ENCODE results near the gene TRAF7. TPM values are rescaled to one million over a fixed set of nuclear protein-coding genes. Genes with fewer than 3 reads are reported as not detected.

Gene TRAF7
- total RNA-seq, 1 donor from 2014 or later = 63.4 TPM

- Mint-ChIP-seq H3K27me3 (ENCODE audit: low read depth) (no peaks in the 10 kb centered on the region), H3K4me3 (ENCODE audit: unreplicated experiment) (no peak overlapping the region), H3K4me1 (ENCODE audit: low read depth) (peaks cover 16% of the 10 kb centered on the region), H3K9me3 (ENCODE audit: low read depth) (no peaks in the 10 kb centered on the region), H3K27ac (ENCODE audit: unreplicated experiment) (no peak overlapping the region), H3K36me3 (ENCODE audit: low read depth) (peaks cover 4% of the 10 kb centered on the region)
- no peak for DNase-seq (ENCODE audit: low spot score)
- TF ChIP-seq CTCF (IDR thresholded peaks at IDR 0.05) = no peak
Measured at GRCh38 chr16:2163211-2163881, 7.8 kb downstream of the TRAF7 start.

DNA sequence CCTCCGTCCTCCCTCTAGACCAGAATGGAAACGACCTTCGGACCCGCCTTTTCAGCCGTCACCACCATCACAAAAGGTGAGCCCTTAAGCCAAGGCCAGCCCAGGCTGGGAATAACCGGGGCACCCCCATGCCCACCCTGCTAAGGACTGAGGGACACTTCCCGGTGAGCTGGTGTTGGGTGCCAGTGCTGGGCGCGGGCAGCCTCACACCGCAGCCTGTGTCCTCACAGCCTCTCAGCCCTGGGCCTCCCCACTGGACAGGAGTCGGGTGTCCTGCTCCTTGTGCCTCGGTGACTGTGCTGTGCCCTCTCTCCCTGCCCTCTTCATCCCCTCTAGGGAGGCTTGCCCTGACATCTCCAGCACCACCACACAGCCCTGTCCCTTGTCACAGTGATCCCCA lies 10.3 kb downstream of the TRAF7 start:
- Mint-ChIP-seq H3K27me3 (ENCODE audit: low read depth) (no peaks in the 10 kb centered on the region), H3K4me1 (ENCODE audit: low read depth) (peaks cover 4% of the 10 kb centered on the region), H3K27ac (ENCODE audit: unreplicated experiment) (no peak overlapping the region), H3K4me3 (ENCODE audit: unreplicated experiment) (no peak overlapping the region), H3K36me3 (ENCODE audit: low read depth) (peaks cover 4% of the 10 kb centered on the region), H3K9me3 (ENCODE audit: low read depth) (no peaks in the 10 kb centered on the region)
- TF ChIP-seq CTCF (IDR thresholded peaks at IDR 0.05) = no peak
- DNase-seq (ENCODE audit: low spot score) = no peak

DNA sequence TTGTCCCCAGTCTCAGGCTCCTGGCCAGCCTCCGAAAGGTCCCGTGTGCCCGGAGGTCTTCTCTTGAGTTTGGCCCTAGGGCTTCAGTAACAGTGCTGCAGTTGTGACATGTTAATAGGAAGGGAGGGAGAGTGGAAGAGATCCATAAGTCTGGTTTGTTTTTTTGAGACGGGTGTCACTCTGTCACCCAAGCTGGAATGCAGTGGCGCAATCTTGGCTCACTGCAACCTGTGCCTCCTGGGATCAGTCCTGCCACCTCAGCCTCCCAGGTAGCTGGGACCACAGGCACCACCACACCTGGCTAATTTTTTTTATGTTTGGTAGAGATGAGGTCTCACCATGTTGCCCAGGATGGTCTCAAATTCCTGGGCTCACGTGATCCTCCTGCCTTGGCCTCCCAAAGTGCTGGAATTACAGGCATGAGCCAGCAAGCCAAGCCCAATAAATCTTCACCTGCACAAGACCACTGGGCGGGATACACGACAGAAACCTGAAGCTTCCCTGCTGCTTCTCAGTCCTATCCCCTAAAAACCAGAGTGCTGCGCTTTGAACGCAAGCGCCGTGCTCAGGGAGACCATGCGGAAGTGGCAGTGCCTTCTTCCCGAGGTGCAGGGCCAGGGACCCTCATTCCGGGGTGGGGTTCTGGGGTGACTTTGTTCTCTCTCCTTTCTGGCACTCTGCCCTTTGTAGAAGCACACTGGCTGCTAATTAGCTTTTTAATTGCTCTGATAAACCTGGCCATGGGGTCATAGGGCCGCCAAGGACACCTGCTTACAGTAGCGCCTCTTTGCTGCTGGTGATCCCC lies 10.9 kb downstream of the TRAF7 start:
- Mint-ChIP-seq H3K4me3 (ENCODE audit: unreplicated experiment) (no peak overlapping the region), H3K27ac (ENCODE audit: unreplicated experiment) (no peak overlapping the region), H3K9me3 (ENCODE audit: low read depth) (no peaks in the 10 kb centered on the region), H3K4me1 (ENCODE audit: low read depth) (peaks cover 3% of the 10 kb centered on the region), H3K27me3 (ENCODE audit: low read depth) (no peaks in the 10 kb centered on the region), H3K36me3 (ENCODE audit: low read depth) (peaks cover 4% of the 10 kb centered on the region)
- TF ChIP-seq CTCF (IDR thresholded peaks at IDR 0.05) = no peak
- no peak for DNase-seq (ENCODE audit: low spot score)

- no peak overlapping the region for H3K4me3 Mint-ChIP-seq (ENCODE audit: unreplicated experiment)
- no peaks in the 10 kb centered on the region for H3K4me1 Mint-ChIP-seq (ENCODE audit: low read depth)
- no peak for TF ChIP-seq CTCF (IDR thresholded peaks at IDR 0.05)
- H3K9me3 Mint-ChIP-seq (ENCODE audit: low read depth) = no peaks in the 10 kb centered on the region
- H3K36me3 Mint-ChIP-seq (ENCODE audit: low read depth) = peaks cover 6% of the 10 kb centered on the region
- H3K27ac Mint-ChIP-seq (ENCODE audit: unreplicated experiment) = no peak overlapping the region
- no peak for DNase-seq (ENCODE audit: low spot score)
- H3K27me3 Mint-ChIP-seq (ENCODE audit: low read depth) = no peaks in the 10 kb centered on the region
Measured at GRCh38 chr16:2167068-2167638, 11.6 kb downstream of the TRAF7 start.

DNA sequence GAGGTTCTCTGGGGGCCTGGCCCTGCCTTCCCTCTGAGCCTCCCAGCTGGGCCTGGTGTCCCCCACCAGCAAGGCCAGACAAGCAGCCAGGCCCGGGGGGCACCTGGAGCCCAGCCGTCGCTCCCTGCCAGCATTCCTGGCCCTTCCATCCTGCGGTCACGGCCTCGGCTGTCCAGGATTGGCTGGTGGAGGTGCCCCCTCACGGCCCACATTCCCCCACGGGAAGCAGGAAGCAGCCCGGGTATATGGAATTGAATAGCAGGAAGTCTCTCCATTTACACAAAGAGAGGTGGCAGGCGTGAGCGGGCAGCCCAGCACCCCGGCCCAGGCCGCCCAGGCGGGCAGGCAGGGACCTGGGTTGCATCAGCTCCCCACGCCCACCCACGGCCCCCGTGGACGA lies 14.5 kb downstream of the TRAF7 start:
- DNase-seq (ENCODE audit: low spot score) = no peak
- Mint-ChIP-seq H3K27ac (ENCODE audit: unreplicated experiment) (no peak overlapping the region), H3K4me1 (ENCODE audit: low read depth) (no peaks in the 10 kb centered on the region), H3K9me3 (ENCODE audit: low read depth) (no peaks in the 10 kb centered on the region), H3K27me3 (ENCODE audit: low read depth) (no peaks in the 10 kb centered on the region), H3K36me3 (ENCODE audit: low read depth) (peaks cover 14% of the 10 kb centered on the region), H3K4me3 (ENCODE audit: unreplicated experiment) (no peak overlapping the region)
- no peak for TF ChIP-seq CTCF (IDR thresholded peaks at IDR 0.05)

Measured in chondrocyte (in vitro differentiated cells).